ENCODE data around the gene GJC2. TPM values are rescaled to one million over a fixed set of nuclear protein-coding genes. Genes with fewer than 3 reads are reported as not detected.
A peak's percentile ranks its signal among the peaks of the same experiment; 100 is the strongest.

Gene GJC2
- polyA plus RNA-seq, 1 of the 3 experiments (the other 2 are of a cell fraction), result 0.92 TPM

- Histone ChIP-seq H3K4me2 (no peak overlapping the region), H3K79me2 (ENCODE audit: insufficient read depth) (peaks cover 69% of the 10 kb centered on the region), H3K27ac (ENCODE audit: low read depth in 2 of 2, low read length in 1 of 2) (no peak overlapping the region), H3K9me2 (no peaks in the 10 kb centered on the region), H3K4me3 (ENCODE audit: low read depth in 2 of 2, low read length in 1 of 2) (no peak overlapping the region), H2AFZ (ENCODE audit: low read depth) (no peak overlapping the region), H4K20me1 (ENCODE audit: insufficient read depth) (peaks cover 69% of the 10 kb centered on the region), H3F3A (replicated peaks; ENCODE audit: insufficient read depth) (no peaks in the 10 kb centered on the region), H3K9me3 (no peaks in the 10 kb centered on the region), H3K36me3 (replicated peaks in 1 of 2; ENCODE audit: control insufficient read depth in 1 of 2, insufficient read depth in 2 of 2, low read length in 1 of 2) (peaks cover 4 to 36% of the 10 kb centered on the region in 2 experiments), H3K4me1 (ENCODE audit: control insufficient read depth in 1 of 2, insufficient read depth in 2 of 2, low read depth in 1 of 2, low read length in 1 of 2) (peaks cover 23 to 29% of the 10 kb centered on the region in 2 experiments; a peak in 2 of 4 replicates), H3K27me3 (ENCODE audit: insufficient read depth) (no peaks in the 10 kb centered on the region), H3K9ac (no peak overlapping the region)
- ChIA-PET CTCF (interaction anchor here (1.7 to 5.4 kb wide), 2 partner anchors 14 to 21 kb away, joined by 5 to 24 read pairs; partner anchors contain the start of gene IBA57), POLR2A (no interaction called here)
- peak; percentile 10 for DNase-seq
- 93% methylated on average over 5 of the region's 8 CpGs for WGBS (ENCODE audit: low lambda C conversion rate)
- no peak for TF ChIP-seq EP300 (IDR thresholded peaks at IDR 0.05; ENCODE audit: borderline replicate concordance in 1 of 2, low read depth in 1 of 2, low read length in 1 of 2)
- no peak for TF ChIP-seq REST (IDR thresholded peaks at IDR 0.05; ENCODE audit: low read depth, low read length)
- no peak for TF ChIP-seq NRF1 (IDR thresholded peaks at IDR 0.05; ENCODE audit: low read depth, low read length)
- TF ChIP-seq JUND (IDR thresholded peaks at IDR 0.05), result no peak
Observed at GRCh38 chr1:228144993-228145343, 4.8 kb upstream of the GJC2 start.

GRCh38 chr1:228145463-228146416, 4.0 kb upstream of the GJC2 start:
- Histone ChIP-seq H3K4me2 (no peak overlapping the region), H2AFZ (ENCODE audit: low read depth) (no peak overlapping the region), H3K27ac (ENCODE audit: low read depth in 2 of 2, low read length in 1 of 2) (no peak overlapping the region), H3K9me3 (no peaks in the 10 kb centered on the region), H3K36me3 (replicated peaks in 1 of 2; ENCODE audit: control insufficient read depth in 1 of 2, insufficient read depth in 2 of 2, low read length in 1 of 2) (peaks cover 4 to 36% of the 10 kb centered on the region in 2 experiments), H4K20me1 (ENCODE audit: insufficient read depth) (peaks cover 69% of the 10 kb centered on the region), H3K27me3 (ENCODE audit: insufficient read depth) (no peaks in the 10 kb centered on the region), H3K4me1 (ENCODE audit: control insufficient read depth in 1 of 2, insufficient read depth in 2 of 2, low read depth in 1 of 2, low read length in 1 of 2) (peaks cover 23 to 34% of the 10 kb centered on the region in 2 experiments; a peak in 2 of 4 replicates), H3K9me2 (no peaks in the 10 kb centered on the region), H3K9ac (no peak overlapping the region), H3K4me3 (ENCODE audit: low read depth in 2 of 2, low read length in 1 of 2) (no peak overlapping the region), H3K79me2 (ENCODE audit: insufficient read depth) (peaks cover 63% of the 10 kb centered on the region), H3F3A (replicated peaks; ENCODE audit: insufficient read depth) (no peaks in the 10 kb centered on the region)
- POLR2A ChIA-PET, result no interaction called here
- CTCF ChIA-PET, result interaction anchor here (5.4 kb wide), 1 partner anchor 20 kb away, joined by 24 read pairs; the partner anchor contains the start of gene IBA57
- peak; percentile 14 for DNase-seq
- WGBS (ENCODE audit: low lambda C conversion rate), result 100% methylated on average over 4 of the region's 31 CpGs
- TF ChIP-seq RAD21 (IDR thresholded peaks at IDR 0.05; ENCODE audit: low read length), result no peak
- no peak for TF ChIP-seq ELF1 (IDR thresholded peaks at IDR 0.05)
- TF ChIP-seq GABPA (IDR thresholded peaks at IDR 0.05; ENCODE audit: low read depth), result no peak
- TF ChIP-seq USF2 (IDR thresholded peaks at IDR 0.05; ENCODE audit: borderline replicate concordance, low read depth, low read length), result no peak
- TF ChIP-seq MXI1 (IDR thresholded peaks at IDR 0.05; ENCODE audit: low read depth, low read length), result no peak
- no peak for TF ChIP-seq YY1 (IDR thresholded peaks at IDR 0.05; ENCODE audit: low read depth)
- no peak for TF ChIP-seq REST (IDR thresholded peaks at IDR 0.05; ENCODE audit: low read depth, low read length)
- TF ChIP-seq CHD2 (IDR thresholded peaks at IDR 0.05; ENCODE audit: low read length, partially characterized antibody), result no peak
- no peak for TF ChIP-seq IRF3 (IDR thresholded peaks at IDR 0.05; ENCODE audit: low read depth, low read length)
- no peak for TF ChIP-seq MAX (IDR thresholded peaks at IDR 0.05; ENCODE audit: low read depth)
- no peak for TF ChIP-seq RCOR1 (IDR thresholded peaks at IDR 0.05; ENCODE audit: low read length)
- no peak for TF ChIP-seq TAF1 (IDR thresholded peaks at IDR 0.05; ENCODE audit: borderline replicate concordance, low read depth, low read length)
- TF ChIP-seq SMC3 (IDR thresholded peaks at IDR 0.05; ENCODE audit: low read depth, low read length), result no peak
